NCI-H2107 (cell line): ENCODE results near the gene RAPGEF2.
"Not testable (repeated sequence)": the region's sequence is repeated elsewhere in the genome, so short reads cannot be mapped to it uniquely, and the experiment has no call there.

Experiments used
- DNase-seq: peaks from one replicate; lab custom pipeline; 2025; lab: John Stamatoyannopoulos, UW

Gene RAPGEF2

GRCh38 chr4:159315879-159316278 is 213.0 kb downstream of the RAPGEF2 start:
- not testable (repeated sequence) for DNase-seq

- DNase-seq, result no peak
These were observed 214.3 kb downstream of the RAPGEF2 start for GRCh38 chr4:159317203-159317602.

GRCh38 chr4:159319027-159319426 is 216.1 kb downstream of the RAPGEF2 start:
- no peak for DNase-seq

GRCh38 chr4:159326480-159326879 is 223.6 kb downstream of the RAPGEF2 start:
- DNase-seq, result no peak

GRCh38 chr4:159328766-159329165 is 225.9 kb downstream of the RAPGEF2 start:
- DNase-seq, result no peak

GRCh38 chr4:159334461-159334860 is 231.6 kb downstream of the RAPGEF2 start:
- no peak for DNase-seq

- no peak for DNase-seq
These were observed 234.2 kb downstream of the RAPGEF2 start for GRCh38 chr4:159337041-159337440.

GRCh38 chr4:159341522-159341921 is 238.6 kb downstream of the RAPGEF2 start:
- DNase-seq, result no peak

GRCh38 chr4:159342374-159342773 is 239.5 kb downstream of the RAPGEF2 start:
- DNase-seq, result no peak

- no peak for DNase-seq
These were observed 240.2 kb downstream of the RAPGEF2 start for GRCh38 chr4:159343116-159343515.

- no peak for DNase-seq
These were observed 242.0 kb downstream of the RAPGEF2 start for GRCh38 chr4:159344877-159345276.

- DNase-seq, result no peak
These were observed 243.8 kb downstream of the RAPGEF2 start for GRCh38 chr4:159346681-159347080.

GRCh38 chr4:159347813-159348212 is 244.9 kb downstream of the RAPGEF2 start:
- DNase-seq, result no peak

GRCh38 chr4:159349332-159349731 is 246.5 kb downstream of the RAPGEF2 start:
- no peak for DNase-seq

GRCh38 chr4:159352609-159353008 is 249.7 kb downstream of the RAPGEF2 start:
- no peak for DNase-seq

- no peak for DNase-seq
These were observed 250.7 kb downstream of the RAPGEF2 start for GRCh38 chr4:159353422-159354116.

GRCh38 chr4:159355466-159355865 is 252.6 kb downstream of the RAPGEF2 start:
- no peak for DNase-seq

GRCh38 chr4:159357350-159357749 is 254.5 kb downstream of the RAPGEF2 start:
- DNase-seq, result no peak

- DNase-seq, result no peak
These were observed 255.3 kb downstream of the RAPGEF2 start for GRCh38 chr4:159358226-159358625.

GRCh38 chr4:159360549-159360948 is 257.7 kb downstream of the RAPGEF2 start:
- no peak for DNase-seq

GRCh38 chr4:159363361-159363760 is 260.5 kb downstream of the RAPGEF2 start:
- no peak for DNase-seq

- DNase-seq, result no peak
These were observed 264.3 kb downstream of the RAPGEF2 start for GRCh38 chr4:159366966-159367780.

GRCh38 chr4:159367781-159368080 is 264.9 kb downstream of the RAPGEF2 start:
- DNase-seq, result no peak

GRCh38 chr4:159368320-159368719 is 265.4 kb downstream of the RAPGEF2 start:
- DNase-seq, result no peak
